K562 (cell line): Measurements from ENCODE around the gene LTBP1. TPM values are rescaled to one million over a fixed set of nuclear protein-coding genes. Genes with fewer than 3 reads are reported as not detected.

Source experiments
- ATF4 ChIP-seq: fragments of 450-650 bp; formaldehyde crosslinking; IDR thresholded peaks from 2 replicates; pipeline ENCODE4 v1.4.0; 2022; ENCODE audit warnings: mild to moderate bottlenecking, moderate library complexity
- LARP7 ChIP-seq: fragments of 450-650 bp; IDR thresholded peaks from 2 replicates; pipeline ENCODE4 v1.6.1; 2016
- SRSF3 ChIP-seq: fragments of 200-400 bp; formaldehyde crosslinking; IDR thresholded peaks from 2 replicates; pipeline ENCODE4 v1.6.1; 2016; ENCODE audit warnings: mild to moderate bottlenecking, low read length, moderate library complexity; ENCODE audit not compliant: insufficient read depth
- ZFP1 ChIP-seq: fragments of 450-650 bp; formaldehyde crosslinking; IDR thresholded peaks from 2 replicates; pipeline ENCODE4 v1.4.0; 2020; ENCODE audit warnings: mild to moderate bottlenecking, mixed read lengths
- polyA plus RNA-seq, 8 experiments: library from polyadenylated mRNA; depleted of rRNA in 4 of 8; stranded (reverse) in 5 of 8; unstranded in 3 of 8; fragments of >200 nt; fragmentation: Nextera tagmentation in 2 of 8; fragmentation: Illumina TruSeq in 1 of 8; extraction: Ambion mirVana in 2 of 8; extraction: Trizol in 1 of 8; gene quantifications; 2 replicates each; pipeline versions ENCODE4 v1.2.1 to v1.2.3, GENCODE V29; 2011 to 2014; ENCODE audit warnings: inconsistent platforms in 1 of 8, missing spikeins in 1 of 8
- total RNA-seq, 7 experiments: library from RNA; depleted of rRNA in 6 of 7; stranded (reverse); fragments of >200 nt in 6 of 7; fragmentation: Illumina TruSeq in 2 of 7; extraction: Trizol in 2 of 7; gene quantifications; 2 replicates each; pipeline versions ENCODE4 v1.2.1 to v1.2.3, GENCODE V29; 2011 to 2021; ENCODE audit warnings: low replicate concordance in 1 of 7
- TF ChIP-seq, protein P1 (sequence below), 2 experiments: fragments of 450-650 bp in 1 of 2; sonication (generic) in 1 of 2; formaldehyde crosslinking in 1 of 2; IDR thresholded peaks; 2 replicates each; pipeline versions ENCODE4 v1.7.1 to v1.9.0; 2016 to 2022; ENCODE audit warnings: inconsistent platforms in 1 of 2, mild to moderate bottlenecking in 1 of 2, missing genetic modification reagents in 1 of 2

LTBP1 gene
- total and polyA plus RNA-seq, 9 of the 15 experiments (the other 6 are each of a cell fraction or from before 2014, with no cell fraction given): 3.6 to 16.4 (median 8.5) TPM

DNA sequence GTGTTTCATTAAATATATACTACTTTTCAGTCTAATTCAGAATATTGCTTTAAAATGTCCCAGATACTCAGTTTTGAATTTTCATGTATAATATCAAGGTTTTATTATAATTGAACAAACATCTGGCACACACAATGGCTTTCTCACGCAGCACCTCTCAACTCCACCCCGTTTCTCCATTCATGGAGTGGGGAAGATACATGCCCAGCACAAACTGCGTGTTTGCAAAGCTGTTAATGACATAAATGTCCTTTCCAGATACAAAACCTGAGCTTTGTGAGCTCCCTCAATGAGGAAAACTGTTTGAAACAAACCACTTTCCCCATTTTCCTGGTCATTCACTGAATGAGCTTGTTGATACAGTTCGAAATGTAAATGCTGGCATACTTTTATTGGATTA lies 379.3 kb downstream of the LTBP1 start (continued):
- TF ChIP-seq, protein P1, sequence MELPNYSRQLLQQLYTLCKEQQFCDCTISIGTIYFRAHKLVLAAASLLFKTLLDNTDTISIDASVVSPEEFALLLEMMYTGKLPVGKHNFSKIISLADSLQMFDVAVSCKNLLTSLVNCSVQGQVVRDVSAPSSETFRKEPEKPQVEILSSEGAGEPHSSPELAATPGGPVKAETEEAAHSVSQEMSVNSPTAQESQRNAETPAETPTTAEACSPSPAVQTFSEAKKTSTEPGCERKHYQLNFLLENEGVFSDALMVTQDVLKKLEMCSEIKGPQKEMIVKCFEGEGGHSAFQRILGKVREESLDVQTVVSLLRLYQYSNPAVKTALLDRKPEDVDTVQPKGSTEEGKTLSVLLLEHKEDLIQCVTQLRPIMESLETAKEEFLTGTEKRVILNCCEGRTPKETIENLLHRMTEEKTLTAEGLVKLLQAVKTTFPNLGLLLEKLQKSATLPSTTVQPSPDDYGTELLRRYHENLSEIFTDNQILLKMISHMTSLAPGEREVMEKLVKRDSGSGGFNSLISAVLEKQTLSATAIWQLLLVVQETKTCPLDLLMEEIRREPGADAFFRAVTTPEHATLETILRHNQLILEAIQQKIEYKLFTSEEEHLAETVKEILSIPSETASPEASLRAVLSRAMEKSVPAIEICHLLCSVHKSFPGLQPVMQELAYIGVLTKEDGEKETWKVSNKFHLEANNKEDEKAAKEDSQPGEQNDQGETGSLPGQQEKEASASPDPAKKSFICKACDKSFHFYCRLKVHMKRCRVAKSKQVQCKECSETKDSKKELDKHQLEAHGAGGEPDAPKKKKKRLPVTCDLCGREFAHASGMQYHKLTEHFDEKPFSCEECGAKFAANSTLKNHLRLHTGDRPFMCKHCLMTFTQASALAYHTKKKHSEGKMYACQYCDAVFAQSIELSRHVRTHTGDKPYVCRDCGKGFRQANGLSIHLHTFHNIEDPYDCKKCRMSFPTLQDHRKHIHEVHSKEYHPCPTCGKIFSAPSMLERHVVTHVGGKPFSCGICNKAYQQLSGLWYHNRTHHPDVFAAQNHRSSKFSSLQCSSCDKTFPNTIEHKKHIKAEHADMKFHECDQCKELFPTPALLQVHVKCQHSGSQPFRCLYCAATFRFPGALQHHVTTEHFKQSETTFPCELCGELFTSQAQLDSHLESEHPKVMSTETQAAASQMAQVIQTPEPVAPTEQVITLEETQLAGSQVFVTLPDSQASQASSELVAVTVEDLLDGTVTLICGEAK (IDR thresholded peaks at IDR 0.05): no peak
- TF ChIP-seq, protein P1 (CRISPR knock-in tag; IDR thresholded peaks at IDR 0.05): no peak
- TF ChIP-seq LARP7 (no peak), ZFP1 (CRISPR knock-in tag) (no peak), SRSF3 (no peak), ATF4 (CRISPR knock-in tag) (no peak)
